OCI-LY1 (cell line): ENCODE measurements around the gene MAMDC2.

ENCODE experiments used
- EZH2 ChIP-seq: fragments of 200-600 bp; sonication (generic), shearing (Covaris generic); IDR thresholded peaks from 2 replicates; pipeline ENCODE4 v1.8.0; 2017; ENCODE audit warnings: borderline replicate concordance, mixed run types, mild to moderate bottlenecking, antibody characterized with exemption, low read length, moderate library complexity, mixed read lengths
- TF ChIP-seq, protein P1 (sequence below): fragments of 200-600 bp; sonication (generic), shearing (Covaris generic); IDR thresholded peaks from 2 replicates; pipeline ENCODE4 v1.5.1; 2017; ENCODE audit warnings: mild to moderate bottlenecking, antibody characterized with exemption, low read length, moderate library complexity, mixed read lengths

DNA sequence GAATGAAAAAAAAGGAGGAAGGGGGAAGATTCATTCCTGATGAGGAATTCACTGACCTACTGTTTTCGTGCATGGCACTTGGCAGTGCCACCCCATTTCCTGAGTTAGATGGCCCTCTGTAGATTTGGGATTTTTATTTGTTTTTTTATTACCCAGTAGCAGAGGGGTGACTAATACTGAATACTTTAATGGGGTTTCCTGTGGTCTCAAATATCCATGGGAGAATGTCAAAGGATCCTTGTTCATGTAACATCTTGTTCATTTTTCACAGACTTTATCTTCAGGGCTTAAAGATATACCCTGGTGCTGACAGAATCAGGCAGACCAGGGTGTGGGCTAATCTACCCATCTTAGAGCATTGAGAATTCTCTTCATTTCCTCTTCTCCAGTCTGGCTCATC lies 93.0 kb downstream of the MAMDC2 start:
- TF ChIP-seq, protein P1, sequence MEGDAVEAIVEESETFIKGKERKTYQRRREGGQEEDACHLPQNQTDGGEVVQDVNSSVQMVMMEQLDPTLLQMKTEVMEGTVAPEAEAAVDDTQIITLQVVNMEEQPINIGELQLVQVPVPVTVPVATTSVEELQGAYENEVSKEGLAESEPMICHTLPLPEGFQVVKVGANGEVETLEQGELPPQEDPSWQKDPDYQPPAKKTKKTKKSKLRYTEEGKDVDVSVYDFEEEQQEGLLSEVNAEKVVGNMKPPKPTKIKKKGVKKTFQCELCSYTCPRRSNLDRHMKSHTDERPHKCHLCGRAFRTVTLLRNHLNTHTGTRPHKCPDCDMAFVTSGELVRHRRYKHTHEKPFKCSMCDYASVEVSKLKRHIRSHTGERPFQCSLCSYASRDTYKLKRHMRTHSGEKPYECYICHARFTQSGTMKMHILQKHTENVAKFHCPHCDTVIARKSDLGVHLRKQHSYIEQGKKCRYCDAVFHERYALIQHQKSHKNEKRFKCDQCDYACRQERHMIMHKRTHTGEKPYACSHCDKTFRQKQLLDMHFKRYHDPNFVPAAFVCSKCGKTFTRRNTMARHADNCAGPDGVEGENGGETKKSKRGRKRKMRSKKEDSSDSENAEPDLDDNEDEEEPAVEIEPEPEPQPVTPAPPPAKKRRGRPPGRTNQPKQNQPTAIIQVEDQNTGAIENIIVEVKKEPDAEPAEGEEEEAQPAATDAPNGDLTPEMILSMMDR: no peak
- TF ChIP-seq EZH2: no peak
